CMK (cell line): ENCODE data around the gene CLCNKB.

Experiments
- DNase-seq: peaks from one replicate; pipeline ENCODE4 v3.0.0-alpha.2; 2010; ENCODE audit warnings: low read depth

Gene CLCNKB

GRCh38 chr1:16095447-16095846, 51.9 kb downstream of the CLCNKB start:
- no peak for DNase-seq

- no peak for DNase-seq
Measured at GRCh38 chr1:16099412-16099811, 55.8 kb downstream of the CLCNKB start.

- DNase-seq: no peak
Measured at GRCh38 chr1:16101623-16102022, 58.0 kb downstream of the CLCNKB start.
